ENCODE measurements around the gene TTC34. TPM values are rescaled to one million over a fixed set of nuclear protein-coding genes. Genes with fewer than 3 reads are reported as not detected.

The TTC34 gene
- polyA plus RNA-seq, 1 experiment, result 0.11 TPM

DNA sequence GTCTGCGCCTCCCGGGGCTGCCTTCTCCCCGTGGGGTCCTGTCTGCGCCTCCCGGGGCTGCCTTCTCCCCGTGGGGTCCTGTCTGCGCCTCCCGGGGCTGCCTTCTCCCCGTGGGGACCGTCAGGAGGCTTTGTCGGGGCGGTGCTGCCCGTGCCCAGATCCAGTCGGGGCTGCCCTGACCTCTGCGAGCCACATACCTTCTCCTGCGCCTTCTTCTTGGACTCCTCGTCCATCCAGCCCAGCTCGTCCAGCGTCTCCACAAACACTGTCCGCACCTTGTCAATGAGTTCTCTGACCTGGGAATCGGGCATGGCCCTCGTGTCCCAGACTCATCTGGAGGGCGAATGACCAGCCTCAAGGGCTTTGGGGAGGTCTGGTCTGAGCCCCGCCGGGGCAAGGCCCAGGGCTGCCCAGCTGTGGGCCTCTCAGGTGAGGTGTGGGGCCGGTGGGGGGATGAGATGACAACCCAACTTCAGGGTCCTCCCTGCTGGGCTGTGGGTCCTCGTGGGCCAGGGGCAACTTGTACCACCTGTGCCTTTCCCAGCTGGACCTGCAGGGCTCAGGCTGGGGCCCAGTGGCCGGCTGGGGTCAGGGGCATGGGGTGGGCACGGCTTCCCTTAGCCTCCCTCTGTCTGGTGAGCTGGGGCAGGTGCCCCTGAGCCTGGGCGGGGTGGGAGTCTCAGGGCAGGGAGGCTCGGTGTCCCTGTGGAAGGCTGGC lies 205.5 kb downstream of the TTC34 start:
- TF ChIP-seq, protein P1, sequence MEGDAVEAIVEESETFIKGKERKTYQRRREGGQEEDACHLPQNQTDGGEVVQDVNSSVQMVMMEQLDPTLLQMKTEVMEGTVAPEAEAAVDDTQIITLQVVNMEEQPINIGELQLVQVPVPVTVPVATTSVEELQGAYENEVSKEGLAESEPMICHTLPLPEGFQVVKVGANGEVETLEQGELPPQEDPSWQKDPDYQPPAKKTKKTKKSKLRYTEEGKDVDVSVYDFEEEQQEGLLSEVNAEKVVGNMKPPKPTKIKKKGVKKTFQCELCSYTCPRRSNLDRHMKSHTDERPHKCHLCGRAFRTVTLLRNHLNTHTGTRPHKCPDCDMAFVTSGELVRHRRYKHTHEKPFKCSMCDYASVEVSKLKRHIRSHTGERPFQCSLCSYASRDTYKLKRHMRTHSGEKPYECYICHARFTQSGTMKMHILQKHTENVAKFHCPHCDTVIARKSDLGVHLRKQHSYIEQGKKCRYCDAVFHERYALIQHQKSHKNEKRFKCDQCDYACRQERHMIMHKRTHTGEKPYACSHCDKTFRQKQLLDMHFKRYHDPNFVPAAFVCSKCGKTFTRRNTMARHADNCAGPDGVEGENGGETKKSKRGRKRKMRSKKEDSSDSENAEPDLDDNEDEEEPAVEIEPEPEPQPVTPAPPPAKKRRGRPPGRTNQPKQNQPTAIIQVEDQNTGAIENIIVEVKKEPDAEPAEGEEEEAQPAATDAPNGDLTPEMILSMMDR (IDR thresholded peaks at IDR 0.05; ENCODE audit: insufficient read depth, low read depth, low read length), result no peak
- ChIA-PET CTCF (no interaction called here), POLR2A (no interaction called here)
- Histone ChIP-seq H3K36me3 (ENCODE audit: control insufficient read depth, insufficient read depth, low read length) (no peaks in the 10 kb centered on the region), H3K27me3 (ENCODE audit: control insufficient read depth, insufficient read depth, low read length) (no peaks in the 10 kb centered on the region), H3K4me3 (ENCODE audit: low read depth, low read length) (no peak overlapping the region)
- DNase-seq (ENCODE audit: low read depth), result no peak

DNA sequence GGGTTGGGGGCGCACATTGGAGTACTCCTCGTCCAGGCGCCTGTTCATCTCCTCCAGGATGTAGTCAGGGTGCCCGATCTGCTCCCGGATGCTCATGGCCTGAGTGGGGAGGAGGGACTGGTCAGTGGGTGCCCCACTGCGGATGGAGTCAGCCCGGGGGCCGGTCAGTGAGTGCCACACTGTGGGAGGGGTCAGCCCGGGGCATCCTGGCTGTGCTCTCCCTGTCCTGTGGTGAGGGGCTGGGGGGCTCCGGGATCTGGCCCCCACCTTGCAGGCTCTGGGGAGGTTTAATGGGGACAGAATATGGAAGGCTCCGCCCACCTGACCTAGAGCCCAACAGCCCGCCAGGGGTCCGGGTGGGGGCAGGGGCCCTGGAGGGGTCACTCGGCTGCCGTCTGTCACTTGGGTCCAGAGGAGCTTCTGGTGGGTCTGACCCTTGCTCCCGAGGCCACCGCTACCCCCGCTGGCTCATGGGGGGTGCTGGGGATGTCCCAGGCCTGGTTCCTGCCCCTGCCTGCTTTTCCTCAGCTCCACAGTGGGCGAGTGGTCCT lies 206.2 kb downstream of the TTC34 start:
- Histone ChIP-seq H3K4me3 (ENCODE audit: low read depth, low read length) (no peak overlapping the region), H3K36me3 (ENCODE audit: control insufficient read depth, insufficient read depth, low read length) (no peaks in the 10 kb centered on the region), H3K27me3 (ENCODE audit: control insufficient read depth, insufficient read depth, low read length) (no peaks in the 10 kb centered on the region)
- TF ChIP-seq, protein P1 (IDR thresholded peaks at IDR 0.05; ENCODE audit: insufficient read depth, low read depth, low read length), result no peak
- DNase-seq (ENCODE audit: low read depth), result no peak
- POLR2A ChIA-PET, result no interaction called here
- CTCF ChIA-PET, result no interaction called here

DNA sequence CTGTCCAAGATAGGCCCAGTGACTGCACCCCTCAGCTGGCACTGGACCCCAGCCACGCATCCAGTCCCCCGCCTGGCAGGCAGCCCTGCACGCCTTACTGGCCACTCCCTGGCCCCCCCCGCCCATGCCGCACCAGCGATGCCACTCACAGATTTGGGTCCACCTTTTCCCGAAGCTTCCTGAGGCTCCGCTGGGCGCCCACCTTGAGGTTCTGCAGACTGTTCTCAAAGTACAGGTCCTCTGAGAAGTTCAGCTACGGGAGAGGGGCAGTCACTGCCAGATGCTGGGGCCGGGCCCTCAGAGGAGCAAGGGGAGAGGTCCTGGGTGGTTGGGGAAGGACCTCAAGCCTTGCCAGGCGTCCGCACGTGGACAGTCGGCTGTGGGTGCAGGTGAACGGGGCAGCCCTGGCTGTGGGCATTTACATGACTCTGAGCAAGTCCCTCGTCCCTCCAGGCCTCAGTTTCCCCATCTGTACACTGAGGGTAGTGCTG lies 206.8 kb downstream of the TTC34 start:
- H3K36me3 ChIP-seq (ENCODE audit: control insufficient read depth, insufficient read depth, low read length), result no peaks in the 10 kb centered on the region
- H3K4me3 ChIP-seq (ENCODE audit: low read depth, low read length), result no peak overlapping the region
- TF ChIP-seq, protein P1 (IDR thresholded peaks at IDR 0.05; ENCODE audit: insufficient read depth, low read depth, low read length), result no peak
- no peaks in the 10 kb centered on the region for H3K27me3 ChIP-seq (ENCODE audit: control insufficient read depth, insufficient read depth, low read length)
- no peak for DNase-seq (ENCODE audit: low read depth)
- ChIA-PET CTCF (no interaction called here), POLR2A (no interaction called here)

DNA sequence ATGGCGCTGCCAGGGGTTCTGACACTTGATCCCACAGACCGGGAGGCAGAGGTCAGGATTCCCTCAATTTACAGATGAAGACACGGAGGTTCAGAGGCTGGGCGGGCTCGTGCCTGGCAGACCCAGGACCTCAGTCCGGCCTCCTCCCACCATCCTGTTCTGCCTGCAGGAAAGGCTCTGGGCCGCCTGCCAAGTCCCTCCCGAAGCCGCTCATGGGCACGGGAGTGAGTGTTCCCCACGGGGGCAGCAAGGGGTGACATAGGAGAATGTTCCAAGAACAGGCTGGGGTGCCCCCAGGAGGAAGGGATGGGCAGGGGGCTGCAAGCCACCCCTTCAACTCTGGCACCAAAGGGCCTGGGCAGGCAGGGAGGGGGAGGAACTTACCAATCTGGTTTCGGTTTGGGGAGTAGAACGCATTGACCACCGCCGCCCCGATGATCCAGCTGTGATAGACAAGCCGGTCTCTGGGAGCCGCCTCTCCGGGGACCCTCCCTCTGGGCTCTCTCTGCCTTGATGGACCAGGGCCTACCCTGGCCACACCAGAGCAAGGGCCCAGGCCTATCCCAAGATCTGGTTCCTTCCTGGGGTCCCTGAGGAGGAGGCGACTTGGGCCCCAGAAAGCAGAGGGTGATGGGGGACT lies 207.4 kb downstream of the TTC34 start:
- POLR2A ChIA-PET, result no interaction called here
- Histone ChIP-seq H3K27me3 (ENCODE audit: control insufficient read depth, insufficient read depth, low read length) (no peaks in the 10 kb centered on the region), H3K36me3 (ENCODE audit: control insufficient read depth, insufficient read depth, low read length) (peaks cover under 1% of the 10 kb centered on the region; the same call in 1 of the 2 replicates), H3K4me3 (ENCODE audit: low read depth, low read length) (no peak overlapping the region)
- TF ChIP-seq, protein P1 (IDR thresholded peaks at IDR 0.05; ENCODE audit: insufficient read depth, low read depth, low read length), result no peak
- DNase-seq (ENCODE audit: low read depth), result no peak
- CTCF ChIA-PET, result no interaction called here

DNA sequence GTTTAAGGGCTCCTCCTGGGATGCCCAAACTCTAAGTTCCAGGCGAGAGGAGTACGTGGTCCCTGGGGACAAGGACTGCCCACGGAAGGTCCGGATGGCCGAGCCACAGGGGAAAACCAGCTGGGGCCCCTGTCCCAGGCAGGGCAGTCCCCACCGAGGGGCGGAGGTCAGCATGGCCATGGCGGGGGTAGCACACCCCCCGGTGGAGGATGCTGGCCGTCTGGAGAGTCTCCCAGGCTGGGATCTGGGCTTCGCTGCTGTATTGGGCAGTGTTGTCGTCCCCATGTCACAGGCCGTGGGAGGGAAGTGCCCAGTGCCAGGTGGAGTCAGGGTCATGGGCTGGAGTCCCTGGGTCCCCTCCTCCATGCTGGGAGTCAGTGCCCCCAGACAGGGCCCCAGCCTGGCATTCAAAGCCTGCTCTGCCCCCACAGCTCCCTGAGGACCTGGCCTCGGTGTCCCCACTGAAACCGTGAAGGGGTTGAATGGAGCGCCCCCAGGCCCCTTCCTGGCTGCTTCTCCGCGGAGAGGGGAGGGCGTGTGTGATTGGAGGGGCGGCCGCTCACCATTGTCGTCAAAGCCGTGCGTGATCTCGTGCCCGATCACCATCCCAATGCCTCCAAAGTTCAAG lies 208.1 kb downstream of the TTC34 start:
- CTCF ChIA-PET, result interaction anchor here (0.6 kb wide), 1 partner anchor 43 kb away, joined by 3 read pairs; no protein-coding TSS in a partner anchor
- POLR2A ChIA-PET, result no interaction called here
- DNase-seq (ENCODE audit: low read depth), result no peak
- Histone ChIP-seq H3K27me3 (ENCODE audit: control insufficient read depth, insufficient read depth, low read length) (no peaks in the 10 kb centered on the region), H3K4me3 (ENCODE audit: low read depth, low read length) (no peak overlapping the region), H3K36me3 (ENCODE audit: control insufficient read depth, insufficient read depth, low read length) (peaks cover 2% of the 10 kb centered on the region; the same call in 1 of the 2 replicates)
- TF ChIP-seq, protein P1 (IDR thresholded peaks at IDR 0.05; ENCODE audit: insufficient read depth, low read depth, low read length), result no peak
